COR-L47 (cell line): ENCODE results near the gene TRIM7.
"Not testable (repeated sequence)": the region's sequence is repeated elsewhere in the genome, so short reads cannot be mapped to it uniquely, and the experiment has no call there.

Source experiments
- DNase-seq: peaks from one replicate; lab custom pipeline; 2025; lab: John Stamatoyannopoulos, UW

The TRIM7 gene

GRCh38 chr5:181151146-181151545 is 53.9 kb downstream of the TRIM7 start:
- no peak for DNase-seq

- no peak for DNase-seq
These were observed 54.9 kb downstream of the TRIM7 start for GRCh38 chr5:181149806-181150733.

- DNase-seq = no peak
These were observed 55.6 kb downstream of the TRIM7 start for GRCh38 chr5:181149355-181149754.

- not testable (repeated sequence) for DNase-seq
These were observed 57.9 kb downstream of the TRIM7 start, which contains the start of gene OR2V2 for GRCh38 chr5:181146927-181147636. Gene OR2V2, plus strand, starts transcription at chr5:181147586. Its CDS starts 7,357 bp downstream, at chr5:181154943.

GRCh38 chr5:181145133-181145532 is 59.9 kb downstream of the TRIM7 start:
- DNase-seq = no peak
